Fibroblast of skin of left biceps (primary cell): ENCODE data around the gene FLT1.

Experiments
- DNase-seq, 2 experiments: peaks; one replicate each; pipeline ENCODE4 v3.0.0-alpha.2; 2013; ENCODE audit warnings: low read depth in 2 of 2

Gene FLT1

DNA sequence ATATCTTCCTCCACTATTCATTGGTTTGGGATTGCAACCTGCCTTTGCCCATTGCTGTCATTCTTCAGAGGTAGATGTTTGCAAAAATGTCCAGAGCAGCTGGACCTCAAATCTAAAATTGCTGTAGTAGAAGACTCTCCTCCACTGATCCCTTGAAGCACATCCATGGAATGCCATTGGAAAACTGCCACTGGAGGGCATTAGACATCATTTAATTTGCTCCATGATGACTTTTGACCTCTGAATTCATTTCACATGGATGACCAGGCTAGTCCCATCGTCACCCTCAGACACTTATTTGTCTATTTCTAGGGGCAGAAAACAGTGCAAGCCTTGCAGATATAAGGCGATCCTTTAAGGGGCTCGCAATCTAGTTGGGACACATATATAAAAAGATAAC lies 33.9 kb upstream of the FLT1 start:
- no peak for DNase-seq

DNA sequence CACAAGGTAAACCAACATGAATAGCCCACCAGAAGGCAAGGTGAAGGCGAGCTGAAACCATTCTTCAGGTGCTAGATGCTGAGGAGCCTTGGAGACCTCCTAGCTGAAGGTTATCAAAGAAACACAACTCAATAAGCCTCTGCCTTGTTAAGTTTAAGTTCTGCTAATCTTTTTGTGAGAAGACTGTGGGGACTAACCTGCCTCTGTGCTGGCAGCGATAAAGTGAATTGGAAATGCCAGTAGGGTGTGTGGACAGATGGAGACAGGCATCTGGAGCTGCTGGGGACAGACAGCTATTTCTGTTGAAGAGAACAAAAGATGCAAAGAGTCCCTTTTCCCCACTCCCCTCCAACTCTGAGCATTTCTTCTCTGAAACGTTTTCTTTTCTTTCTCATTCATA lies 33.5 kb upstream of the FLT1 start:
- no peak for DNase-seq

DNA sequence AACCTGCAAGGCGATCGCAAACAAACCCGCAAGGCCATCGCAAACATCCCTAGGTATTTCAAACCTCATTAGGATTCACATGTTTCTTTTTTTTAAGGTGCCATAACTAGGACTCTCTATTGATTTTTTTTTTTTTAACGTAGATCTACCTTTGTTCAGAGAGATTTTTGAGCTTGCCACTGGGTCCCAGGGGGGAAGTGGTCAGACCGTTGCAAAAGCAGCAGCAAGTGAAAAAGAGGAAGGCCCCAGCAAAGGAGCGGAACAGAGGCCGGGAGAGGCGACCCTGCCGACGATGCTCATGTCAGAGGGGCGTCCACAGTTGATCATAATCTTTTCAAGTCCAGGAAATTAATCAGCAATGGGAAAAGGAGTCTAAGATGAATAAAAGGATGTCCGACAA lies 32.7 kb upstream of the FLT1 start:
- no peak for DNase-seq

DNA sequence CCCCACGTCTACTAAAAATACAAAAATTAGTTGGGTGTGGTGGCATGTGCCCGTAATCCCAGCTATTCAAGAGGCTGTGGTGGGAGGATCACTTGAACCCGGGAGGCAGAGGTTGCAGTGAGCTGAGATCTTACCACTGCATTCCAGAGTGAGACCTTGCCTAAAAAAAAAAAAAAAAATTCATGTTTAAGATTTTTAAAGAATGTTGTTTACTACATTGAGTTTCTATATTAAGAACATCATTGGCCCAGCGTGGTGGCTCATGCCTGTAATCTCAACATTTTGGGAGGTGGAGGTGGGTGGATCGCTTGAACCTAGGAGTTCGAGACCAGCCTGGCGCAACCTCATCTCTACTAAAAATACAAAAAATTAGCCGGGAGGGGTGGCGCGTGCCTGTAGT lies 31.9 kb upstream of the FLT1 start:
- no peak for DNase-seq

DNA sequence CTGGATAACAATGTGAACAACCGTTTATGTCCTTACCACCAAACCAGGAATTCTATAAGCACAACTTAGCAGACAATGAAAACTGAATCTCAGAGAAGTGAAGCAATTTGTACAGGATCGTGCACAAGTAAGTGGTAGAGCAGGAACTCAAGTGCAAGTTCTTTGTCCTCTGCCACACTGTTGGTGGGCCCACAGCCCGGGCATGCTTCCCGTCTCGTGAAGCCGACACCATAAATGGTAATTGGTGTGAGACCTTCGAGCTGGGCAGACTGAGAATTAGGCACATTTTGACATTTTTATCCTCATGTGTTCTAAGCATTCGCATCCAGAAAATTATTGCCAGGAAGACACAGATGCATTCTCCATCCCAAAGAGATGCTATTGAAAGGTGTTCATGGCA lies 27.9 kb upstream of the FLT1 start:
- DNase-seq: no peak

DNA sequence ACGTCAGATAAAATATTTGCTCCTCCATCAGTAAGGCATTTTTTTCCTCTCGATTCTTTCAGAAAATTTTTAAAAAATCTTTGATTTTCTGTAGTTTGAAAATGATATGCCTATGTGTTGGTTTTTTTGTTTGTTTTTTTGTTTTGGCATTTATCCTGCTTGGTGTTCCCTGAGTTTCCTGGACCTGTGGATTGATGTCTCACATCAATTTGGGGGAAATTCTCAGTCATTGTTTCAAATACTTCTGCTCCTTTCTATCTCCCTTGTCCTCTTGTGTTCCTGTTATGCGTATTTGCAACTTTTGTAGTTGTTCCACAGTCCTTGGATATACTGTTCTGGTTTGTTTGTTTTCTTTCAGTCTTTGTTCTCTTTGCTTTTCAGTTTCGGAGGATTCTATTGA lies 18.8 kb upstream of the FLT1 start:
- DNase-seq: no peak

DNA sequence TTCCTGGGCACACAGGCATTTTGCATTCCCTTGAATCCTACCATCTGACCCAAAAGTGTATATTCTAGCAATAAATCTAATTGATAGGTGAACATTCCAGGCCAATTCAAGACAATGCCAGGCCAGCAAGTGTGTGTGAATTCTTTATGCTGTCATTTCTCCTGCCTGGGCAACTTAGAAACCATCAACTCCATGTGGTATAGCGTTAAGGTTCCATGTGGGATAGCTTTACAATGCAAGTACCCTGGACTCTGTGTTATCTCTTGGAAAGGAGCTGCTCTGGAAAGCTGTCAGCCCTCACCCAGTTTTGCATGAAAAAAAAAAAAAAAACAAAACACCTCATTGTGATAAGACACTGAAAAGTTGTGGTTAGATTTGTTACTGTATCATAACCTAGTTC lies 15.6 kb upstream of the FLT1 start:
- no peak for DNase-seq

DNA sequence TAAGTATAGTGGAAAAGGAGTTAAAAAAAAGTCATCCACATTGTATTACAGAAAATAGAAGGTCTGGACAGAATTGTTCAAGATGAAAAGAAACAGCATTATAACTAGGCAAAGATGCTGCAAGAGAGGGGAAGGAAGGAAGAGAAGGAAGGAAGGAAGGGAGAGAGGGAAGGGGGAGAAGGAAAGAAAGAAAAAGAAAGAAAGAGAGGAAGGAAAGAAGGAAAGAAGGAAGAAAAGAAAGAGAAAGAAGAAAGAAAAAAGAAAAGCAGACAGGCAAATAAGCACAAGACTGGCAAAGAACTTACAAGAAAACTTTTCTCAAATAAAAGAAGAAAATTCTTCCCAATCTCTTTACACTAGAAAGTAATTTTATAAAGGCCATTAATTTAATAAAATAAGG lies 15.1 kb upstream of the FLT1 start:
- DNase-seq: no peak

DNA sequence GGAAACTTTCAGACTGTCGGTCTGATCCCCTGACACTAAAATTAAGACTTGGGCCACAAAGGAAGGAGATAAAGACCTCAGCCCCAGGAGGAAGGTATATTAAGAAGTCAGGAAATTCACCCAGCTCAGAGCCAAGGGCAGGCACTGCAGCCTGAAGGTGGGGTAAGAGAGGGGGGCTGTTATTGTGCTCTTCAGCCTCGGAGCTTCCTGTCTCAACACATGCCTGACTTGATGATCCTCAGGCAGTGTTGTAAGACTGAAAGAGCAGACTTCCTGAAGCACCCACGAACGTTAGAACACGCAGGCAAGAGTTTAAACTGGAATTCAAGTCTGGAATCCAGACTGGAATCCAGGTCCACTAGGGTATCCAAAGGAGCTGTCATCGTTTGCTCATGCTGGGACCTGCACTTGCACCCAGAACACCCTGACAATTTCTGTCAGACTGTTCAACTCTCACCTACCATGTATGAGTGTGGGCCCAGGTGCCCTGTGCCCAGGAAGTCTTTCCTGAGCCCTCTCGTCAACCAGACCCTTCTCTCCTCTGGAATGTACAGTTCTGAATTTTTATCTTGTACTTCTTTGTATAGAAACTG lies 10.7 kb upstream of the FLT1 start:
- no peak for DNase-seq

DNA sequence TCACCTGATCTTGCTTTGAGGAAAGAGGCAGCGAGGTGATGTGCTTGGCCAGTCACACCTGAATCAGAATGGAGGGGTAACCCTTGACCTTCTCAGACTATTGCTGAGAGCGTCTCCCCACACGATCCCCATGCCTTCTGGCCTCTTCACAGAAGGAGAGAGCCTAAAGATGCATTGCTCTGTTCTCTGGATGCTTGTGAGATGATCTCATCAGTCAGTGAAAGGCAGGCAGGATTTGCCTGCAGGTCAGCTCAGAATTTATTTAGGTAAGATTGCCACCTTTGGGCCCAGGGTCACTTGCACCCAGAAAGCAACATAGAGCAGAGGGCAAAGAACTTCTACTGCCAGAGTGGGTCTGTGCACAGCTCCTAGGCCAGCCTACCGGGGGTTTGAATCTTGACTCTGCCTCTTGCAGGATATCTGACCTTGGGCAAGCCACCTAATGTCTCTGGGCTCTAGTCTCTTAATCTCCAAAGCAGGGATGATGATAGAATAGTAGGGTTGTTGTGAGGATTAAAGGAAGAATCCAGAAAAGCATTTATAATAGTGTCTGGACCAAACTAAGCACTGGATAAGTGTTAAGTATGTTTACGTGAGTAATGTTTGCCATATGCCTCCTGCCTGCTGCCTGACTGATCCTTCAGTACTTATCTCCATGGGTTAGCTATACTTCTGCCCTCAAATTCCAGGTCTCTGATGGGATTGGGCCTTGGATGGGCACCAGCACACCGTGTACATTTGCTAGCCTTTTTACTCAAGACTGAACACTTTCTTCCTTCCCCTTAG lies 8.4 kb upstream of the FLT1 start:
- no peak for DNase-seq

DNA sequence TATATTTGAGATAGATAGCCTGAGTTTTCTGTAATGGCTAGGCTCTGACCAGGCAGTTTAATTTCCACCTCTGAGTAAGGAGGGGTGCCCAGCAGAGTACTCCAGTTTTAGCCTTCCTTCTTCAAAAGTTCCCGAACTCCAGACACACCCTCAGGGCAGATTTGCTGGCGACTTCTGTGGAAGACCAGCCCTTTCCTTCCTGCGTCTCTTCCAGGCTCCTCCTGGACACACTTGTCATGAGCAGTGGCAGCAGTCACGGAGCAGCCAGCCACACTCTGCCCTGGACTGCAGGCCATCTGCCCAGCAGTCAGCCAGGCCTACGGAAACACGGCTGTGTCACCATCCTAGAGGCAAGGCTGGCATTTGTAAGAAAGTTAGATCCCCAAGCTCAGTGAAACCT lies 6.6 kb upstream of the FLT1 start:
- DNase-seq: no peak

DNA sequence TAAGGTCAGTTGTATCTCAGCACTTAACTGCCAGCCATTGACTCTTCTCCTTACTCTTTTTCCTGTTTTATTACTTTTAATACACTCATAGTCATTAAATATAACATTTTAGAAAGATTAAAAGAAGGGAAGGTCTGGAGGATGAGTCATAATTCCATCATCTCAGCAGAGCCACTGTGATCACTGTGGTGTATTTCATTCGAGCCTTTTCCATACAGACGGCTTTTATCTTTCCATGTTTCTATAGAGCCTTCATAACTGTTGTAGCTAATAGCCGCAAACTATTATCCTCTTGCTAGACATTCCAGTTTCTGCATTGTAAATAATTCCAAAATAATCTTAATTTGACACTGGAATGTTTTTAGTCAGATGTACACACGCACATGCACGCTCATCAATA lies 4.7 kb upstream of the FLT1 start:
- no peak for DNase-seq

DNA sequence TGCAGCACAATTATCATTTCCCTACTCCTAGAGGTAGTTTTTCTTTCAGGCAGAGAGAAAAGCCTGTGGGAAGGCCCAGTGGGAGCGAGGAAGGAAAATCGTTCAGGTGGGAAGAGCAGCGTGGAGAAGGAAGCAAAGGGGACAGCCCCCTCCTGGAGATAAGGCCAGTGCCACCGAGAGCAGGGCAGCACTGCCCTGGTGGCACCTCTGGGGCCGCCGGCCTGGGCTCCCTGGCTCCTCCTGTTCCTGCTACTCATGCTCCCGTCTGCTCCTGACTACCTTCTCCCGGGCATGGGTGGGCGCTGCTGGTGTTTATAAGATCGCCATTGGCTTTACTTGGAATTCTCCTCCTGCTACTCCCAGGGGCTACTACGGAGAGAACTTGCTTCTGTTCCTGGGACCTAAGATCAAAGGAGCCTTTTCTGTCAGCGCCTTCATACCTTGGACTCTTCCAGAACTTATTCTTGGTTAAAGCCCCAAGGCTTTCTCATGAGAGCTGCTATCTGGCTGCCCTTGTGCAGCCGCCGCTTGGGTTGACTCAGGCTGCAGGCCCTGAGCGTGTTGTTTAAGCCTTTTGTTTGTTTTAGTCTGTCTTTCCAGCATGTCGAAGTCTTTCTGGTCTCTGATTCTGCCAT lies 3.7 kb upstream of the FLT1 start:
- no peak for DNase-seq

DNA sequence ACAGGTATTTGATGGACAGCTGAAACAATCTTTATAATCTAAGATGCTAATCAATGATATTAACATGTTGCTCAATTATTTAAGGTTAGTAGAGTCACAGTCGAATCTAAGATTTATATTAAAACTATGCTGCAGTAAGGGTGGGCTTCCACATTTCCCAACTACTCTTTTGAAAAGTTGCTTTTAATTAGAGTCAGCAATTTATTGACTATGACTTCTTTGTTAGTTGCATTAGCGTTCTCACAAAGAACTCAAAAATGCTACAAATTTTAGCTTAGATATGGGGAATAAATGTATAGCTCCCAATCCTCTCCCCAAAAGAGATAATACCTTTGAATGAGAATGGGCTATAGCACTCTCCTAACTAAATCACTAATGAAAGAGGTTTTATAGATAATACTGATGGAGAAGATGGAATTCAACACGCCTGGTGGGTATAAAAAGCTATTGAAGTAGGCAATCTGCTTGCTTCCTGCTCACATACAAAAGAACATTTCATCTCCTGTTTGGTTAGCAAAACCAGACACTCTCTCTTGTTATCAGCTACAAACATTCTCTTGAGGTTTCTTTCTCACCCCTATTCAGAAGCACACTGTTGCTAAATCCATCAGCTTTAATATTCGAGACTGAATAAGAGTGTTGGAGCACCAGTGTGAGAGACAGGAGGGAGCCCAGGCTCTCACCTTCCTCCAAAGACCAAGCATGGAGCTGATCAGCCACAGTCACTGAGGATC lies 2.4 kb upstream of the FLT1 start:
- no peak for DNase-seq

DNA sequence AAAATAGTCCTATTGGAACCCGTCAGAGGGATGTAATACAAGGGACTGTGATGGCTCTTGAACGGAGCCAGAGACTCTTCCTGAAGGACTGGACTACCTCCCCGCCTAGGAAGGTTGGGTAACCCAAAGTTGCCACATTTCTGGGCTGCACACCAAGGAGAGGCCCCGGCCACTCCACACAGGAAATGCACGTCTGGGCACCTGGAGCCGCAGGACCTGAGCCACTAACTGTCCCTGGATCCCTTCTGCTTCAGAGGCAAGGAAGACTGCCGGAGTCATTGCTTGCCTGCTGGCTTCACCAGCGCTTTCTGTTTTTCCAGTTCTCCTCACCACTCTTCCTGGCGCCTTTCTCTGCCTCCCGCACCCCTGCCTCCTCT lies 1.2 kb upstream of the FLT1 start:
- DNase-seq: no peak

DNA sequence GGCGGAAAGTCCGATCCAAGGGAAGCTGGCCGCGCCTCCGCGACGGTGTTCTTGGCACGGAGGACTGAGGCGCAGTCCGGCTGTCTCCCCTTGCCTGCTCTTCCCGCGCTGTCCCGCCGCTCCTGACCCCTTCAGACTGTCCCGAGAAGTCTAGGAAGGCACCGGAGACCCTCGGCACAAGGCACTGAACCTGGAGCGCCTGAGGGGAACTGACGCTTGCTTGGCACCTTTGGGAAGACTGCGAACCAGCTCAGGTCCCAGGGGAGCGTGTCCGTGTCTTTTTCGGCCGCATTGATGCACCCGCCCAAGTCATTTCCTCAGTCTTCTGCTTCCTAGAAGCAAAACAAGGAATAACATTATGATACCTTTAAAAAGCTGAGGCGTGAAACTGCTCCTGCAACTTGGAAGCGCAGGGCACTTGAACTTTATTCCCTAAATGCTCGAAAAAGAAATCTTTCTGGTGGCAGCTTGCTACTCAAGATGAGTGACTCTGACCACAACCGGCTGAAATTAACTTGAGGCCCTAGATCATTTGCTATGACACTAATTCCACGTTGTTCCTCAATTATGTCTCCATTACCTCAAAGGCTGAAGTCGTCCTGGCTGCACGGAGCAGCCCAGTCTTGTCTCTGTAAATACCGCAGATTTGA lies 735 bp upstream of the FLT1 start:
- no peak for DNase-seq

DNA sequence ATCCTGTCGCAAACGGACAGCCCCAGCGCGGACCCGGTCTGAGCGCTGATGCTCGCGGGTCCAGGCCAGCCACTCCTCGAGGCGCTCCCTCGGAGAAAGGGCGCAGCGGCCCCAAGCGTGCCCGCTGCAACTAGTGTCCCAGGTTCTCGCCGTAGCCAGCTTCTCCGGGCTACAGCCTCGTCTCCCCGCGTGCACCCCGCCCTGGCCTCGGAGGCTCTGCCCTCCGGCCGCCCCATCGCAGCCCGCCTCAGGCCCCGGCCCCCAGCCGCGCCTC lies 487 bp downstream of the FLT1 start:
- no peak for DNase-seq

DNA sequence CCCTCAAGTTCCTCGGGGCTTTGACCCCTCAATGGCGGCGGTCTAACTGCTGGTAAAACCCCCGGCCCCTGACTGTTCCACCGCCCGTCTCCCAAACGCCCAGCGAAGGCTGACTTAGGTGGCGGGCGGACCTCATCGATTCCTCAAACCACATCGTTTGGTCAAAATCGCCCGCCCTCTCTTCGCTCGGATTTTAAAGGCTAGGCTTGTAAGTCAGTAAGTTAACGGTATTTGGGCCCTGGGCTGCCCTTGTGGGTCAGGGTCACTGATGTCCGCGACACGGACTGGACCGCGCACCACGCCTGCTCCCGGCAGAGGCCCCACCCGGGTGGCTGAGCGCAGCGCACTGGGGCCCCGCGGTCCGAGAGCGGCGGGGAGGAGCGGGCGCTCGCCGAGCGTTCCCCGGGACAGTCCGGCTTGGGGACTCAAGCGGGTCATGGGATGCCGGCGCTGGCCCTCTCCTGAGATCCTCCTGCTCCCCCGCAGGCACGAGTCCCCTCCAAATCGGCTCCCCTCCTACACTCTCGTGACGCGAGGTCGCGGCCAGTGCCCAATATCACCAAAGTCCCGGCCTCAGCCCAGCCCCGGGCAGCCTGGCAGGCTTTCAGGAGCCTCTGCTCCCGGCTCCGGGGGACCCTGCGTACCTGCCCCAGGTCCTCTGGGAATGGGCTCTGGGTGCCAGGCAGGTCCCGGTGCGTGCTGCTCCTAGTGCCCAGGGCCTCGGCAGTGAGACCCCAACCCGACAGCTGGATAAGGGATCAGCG lies 1.0 kb downstream of the FLT1 start:
- no peak for DNase-seq

DNA sequence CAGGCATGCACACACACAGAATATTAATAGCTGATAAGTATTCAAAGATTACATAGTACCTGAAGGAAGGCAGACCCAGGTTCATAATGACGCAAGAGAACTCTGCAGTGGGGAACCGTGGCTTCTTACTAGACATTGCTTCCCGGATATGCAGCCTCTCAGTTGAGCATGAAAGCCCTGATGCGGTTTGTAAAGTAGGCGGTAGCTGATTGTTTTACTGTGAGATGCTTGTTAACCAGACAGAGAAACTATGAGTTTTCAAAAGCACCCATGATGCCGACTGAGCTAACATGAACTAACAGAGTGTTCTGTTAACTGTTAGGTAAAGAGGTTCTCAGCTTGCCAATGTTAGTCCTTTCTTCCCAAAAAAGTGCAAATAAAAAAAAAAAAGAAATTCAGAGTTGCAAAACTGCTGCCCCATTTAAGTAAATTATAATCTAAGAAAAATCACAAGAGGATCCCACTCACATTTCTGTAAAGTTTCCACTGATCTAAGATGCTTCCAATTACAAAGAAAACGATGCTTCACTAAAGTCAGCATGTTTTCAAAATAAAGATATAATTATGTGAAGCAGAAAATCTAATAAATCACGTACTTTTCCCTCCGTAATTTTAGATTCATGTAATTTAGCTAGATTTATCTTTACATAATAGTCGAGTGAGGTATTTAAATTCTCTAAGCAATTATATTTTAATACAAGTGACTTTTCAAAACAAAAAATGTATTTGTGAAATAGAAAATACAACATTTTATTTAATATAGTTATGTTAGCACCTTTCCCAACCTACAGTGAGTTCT lies 2.2 kb downstream of the FLT1 start:
- no peak for DNase-seq

DNA sequence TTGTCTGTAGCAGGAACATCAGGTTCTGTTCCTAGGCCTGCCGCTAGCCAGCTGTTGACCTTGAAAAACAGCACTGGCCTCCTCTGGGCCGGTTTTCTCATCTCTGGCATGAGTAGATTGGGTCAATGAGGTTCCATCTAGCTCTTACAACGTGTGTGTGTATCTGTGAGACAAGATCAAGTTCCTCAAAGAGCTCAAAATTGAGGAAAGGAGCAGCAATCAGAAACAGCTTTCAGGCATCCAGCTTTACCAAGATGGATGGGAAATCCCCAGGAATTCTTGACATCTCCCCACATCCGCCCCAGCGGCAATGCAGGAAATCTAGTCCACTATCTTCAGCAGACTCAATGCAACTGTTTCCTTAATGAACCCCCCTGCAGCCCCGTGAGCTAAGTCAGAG lies 4.9 kb downstream of the FLT1 start:
- DNase-seq: no peak

DNA sequence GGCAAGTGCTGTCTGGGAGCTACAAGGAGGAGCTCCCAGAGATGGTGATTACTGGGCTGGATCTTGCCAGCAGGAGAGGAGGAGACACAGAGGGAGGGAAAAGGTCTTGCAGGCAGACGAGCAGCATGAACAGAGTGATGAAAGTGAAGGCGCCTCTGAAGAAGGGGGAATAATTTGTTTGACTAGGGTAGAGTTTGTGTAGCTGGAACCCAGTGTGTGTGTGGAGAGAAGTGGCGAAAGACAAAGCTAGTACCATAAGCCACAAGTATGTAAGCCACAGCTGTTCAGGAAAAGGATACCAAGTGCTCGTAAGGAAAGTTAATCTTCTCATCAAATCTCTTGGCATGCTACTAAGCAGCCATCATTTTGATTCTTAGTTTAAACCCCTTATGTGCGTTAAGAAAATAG lies 5.4 kb downstream of the FLT1 start:
- peak; percentile 67 to 71 for DNase-seq
